ENCODE results near the gene C1orf105.

Gene C1orf105

DNA sequence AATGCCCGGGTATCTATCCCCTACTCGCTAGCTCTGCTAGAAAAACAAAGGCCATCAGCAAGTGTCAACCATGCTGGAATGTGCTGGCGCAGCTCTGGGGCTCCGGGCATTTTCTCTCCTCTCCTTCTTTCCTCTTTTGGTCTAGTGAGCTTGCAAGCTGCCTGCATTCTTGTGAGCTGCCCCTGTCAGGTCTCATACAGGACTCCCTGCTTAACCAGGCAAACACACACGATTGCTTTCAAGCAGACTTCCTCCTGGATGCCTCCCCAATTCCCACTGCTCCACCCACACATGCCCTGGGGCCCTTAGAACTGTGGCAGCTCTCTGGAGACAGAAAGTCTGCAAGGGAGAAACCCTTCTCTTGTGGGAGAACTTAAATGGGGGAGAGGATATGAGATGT lies 76.7 kb downstream of the C1orf105 start:
- FAIRE-seq (no peak), DNase-seq (ENCODE audit: insufficient read length, low spot score) (no peak)
- TF ChIP-seq PAX5 (IDR thresholded peaks at IDR 0.05; ENCODE audit: insufficient read depth, low read length, severe bottlenecking), result no peak
- TF ChIP-seq TAF1 (IDR thresholded peaks at IDR 0.05; ENCODE audit: low read depth, low read length), result no peak
- no peak for TF ChIP-seq POU2F2 (IDR thresholded peaks at IDR 0.05; ENCODE audit: low read depth, low read length)
- TF ChIP-seq POLR2AphosphoS5 (IDR thresholded peaks at IDR 0.05; ENCODE audit: low read depth, low read length), result no peak
- TF ChIP-seq SPI1 (IDR thresholded peaks at IDR 0.05; ENCODE audit: low read depth, low read length), result no peak
- TF ChIP-seq POLR2A (IDR thresholded peaks at IDR 0.05; ENCODE audit: low read depth, low read length), result no peak

- DNase-seq (ENCODE audit: insufficient read length, low spot score), result no peak
- no peak for FAIRE-seq
- TF ChIP-seq POU2F2 (IDR thresholded peaks at IDR 0.05; ENCODE audit: low read depth, low read length) (no peak), SPI1 (IDR thresholded peaks at IDR 0.05; ENCODE audit: low read depth, low read length) (no peak), POLR2A (IDR thresholded peaks at IDR 0.05; ENCODE audit: low read depth, low read length) (no peak), POLR2AphosphoS5 (IDR thresholded peaks at IDR 0.05; ENCODE audit: low read depth, low read length) (no peak), TAF1 (IDR thresholded peaks at IDR 0.05; ENCODE audit: low read depth, low read length) (no peak), PAX5 (IDR thresholded peaks at IDR 0.05; ENCODE audit: insufficient read depth, low read length, severe bottlenecking) (no peak)
Observed at GRCh38 chr1:172498857-172499256, 78.4 kb downstream of the C1orf105 start.

DNA sequence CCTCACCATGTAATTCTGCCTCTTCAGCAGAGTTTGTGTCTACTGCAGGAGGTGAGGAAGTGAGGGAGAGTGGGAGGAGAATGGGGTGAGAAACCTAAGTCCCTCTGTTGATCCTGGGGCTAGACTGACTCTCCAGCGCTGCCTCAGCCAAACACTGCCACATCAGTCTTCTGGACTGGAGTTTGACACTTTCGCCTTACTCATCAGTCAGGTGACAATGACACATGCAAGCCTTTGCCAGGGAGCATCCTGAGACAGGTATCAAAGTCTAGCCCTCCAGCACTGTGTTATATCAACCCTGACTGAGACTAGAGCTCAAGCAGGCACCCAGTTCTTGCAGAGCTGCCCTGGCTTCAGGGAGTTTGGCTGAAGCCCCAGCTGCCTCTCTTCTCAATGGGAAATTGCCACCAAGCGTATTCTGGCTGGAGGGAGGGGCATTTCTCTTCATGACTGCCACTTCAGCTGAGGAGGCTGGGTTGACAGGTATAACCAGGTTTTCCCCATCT lies 79.2 kb downstream of the C1orf105 start:
- FAIRE-seq (no peak), DNase-seq (ENCODE audit: insufficient read length, low spot score) (no peak)
- TF ChIP-seq TAF1 (IDR thresholded peaks at IDR 0.05; ENCODE audit: low read depth, low read length) (no peak), SPI1 (IDR thresholded peaks at IDR 0.05; ENCODE audit: low read depth, low read length) (no peak)

- no peak for DNase-seq (ENCODE audit: insufficient read length, low spot score)
- no peak for FAIRE-seq
- no peak for TF ChIP-seq POU2F2 (IDR thresholded peaks at IDR 0.05; ENCODE audit: low read depth, low read length)
- no peak for TF ChIP-seq PAX5 (IDR thresholded peaks at IDR 0.05; ENCODE audit: insufficient read depth, low read length, severe bottlenecking)
- no peak for TF ChIP-seq POLR2AphosphoS5 (IDR thresholded peaks at IDR 0.05; ENCODE audit: low read depth, low read length)
- no peak for TF ChIP-seq TAF1 (IDR thresholded peaks at IDR 0.05; ENCODE audit: low read depth, low read length)
- 0 out of 2 replicates have a peak, but pooled peaks have one; percentile 12 for TF ChIP-seq SPI1 (IDR thresholded peaks at IDR 0.05; ENCODE audit: low read depth, low read length)
- no peak for TF ChIP-seq POLR2A (IDR thresholded peaks at IDR 0.05; ENCODE audit: low read depth, low read length)
Observed at GRCh38 chr1:172500207-172500606, 79.7 kb downstream of the C1orf105 start.

DNA sequence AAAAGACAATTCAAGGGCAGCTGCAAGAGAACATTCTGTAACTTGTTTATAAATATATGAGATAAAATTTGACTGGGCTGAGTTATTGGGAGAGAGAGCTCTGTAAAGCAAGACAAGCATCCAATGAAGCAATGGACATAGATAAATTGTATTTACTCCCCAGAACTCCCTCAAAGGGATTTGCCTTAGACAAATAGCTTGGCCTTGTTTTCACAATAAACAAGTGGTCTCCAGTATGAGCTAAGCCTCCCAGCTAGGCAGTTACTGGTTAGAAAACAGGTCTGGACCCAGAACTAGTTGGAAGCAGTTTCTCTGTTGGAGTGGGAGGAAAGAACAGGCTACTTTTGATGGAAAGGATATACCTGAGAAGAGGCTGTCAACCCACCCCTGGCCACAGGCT lies 87.3 kb downstream of the C1orf105 start:
- TF ChIP-seq POLR2AphosphoS5 (IDR thresholded peaks at IDR 0.05; ENCODE audit: low read depth, low read length) (no peak), TAF1 (IDR thresholded peaks at IDR 0.05; ENCODE audit: low read depth, low read length) (no peak), POU2F2 (IDR thresholded peaks at IDR 0.05; ENCODE audit: low read depth, low read length) (no peak), POLR2A (IDR thresholded peaks at IDR 0.05; ENCODE audit: low read depth, low read length) (no peak)
- FAIRE-seq, result no peak
- no peak for DNase-seq (ENCODE audit: insufficient read length, low spot score)

GRCh38 chr1:172510479-172510878 lies 90.0 kb downstream of the C1orf105 start:
- TF ChIP-seq POU2F2 (IDR thresholded peaks at IDR 0.05; ENCODE audit: low read depth, low read length), result no peak
- no peak for TF ChIP-seq PAX5 (IDR thresholded peaks at IDR 0.05; ENCODE audit: insufficient read depth, low read length, severe bottlenecking)
- no peak for TF ChIP-seq POLR2A (IDR thresholded peaks at IDR 0.05; ENCODE audit: low read depth, low read length)
- no peak for TF ChIP-seq POLR2AphosphoS5 (IDR thresholded peaks at IDR 0.05; ENCODE audit: low read depth, low read length)
- TF ChIP-seq TAF1 (IDR thresholded peaks at IDR 0.05; ENCODE audit: low read depth, low read length), result no peak
- TF ChIP-seq SPI1 (IDR thresholded peaks at IDR 0.05; ENCODE audit: low read depth, low read length), result no peak
- no peak for FAIRE-seq
- DNase-seq (ENCODE audit: insufficient read length, low spot score), result no peak

DNA sequence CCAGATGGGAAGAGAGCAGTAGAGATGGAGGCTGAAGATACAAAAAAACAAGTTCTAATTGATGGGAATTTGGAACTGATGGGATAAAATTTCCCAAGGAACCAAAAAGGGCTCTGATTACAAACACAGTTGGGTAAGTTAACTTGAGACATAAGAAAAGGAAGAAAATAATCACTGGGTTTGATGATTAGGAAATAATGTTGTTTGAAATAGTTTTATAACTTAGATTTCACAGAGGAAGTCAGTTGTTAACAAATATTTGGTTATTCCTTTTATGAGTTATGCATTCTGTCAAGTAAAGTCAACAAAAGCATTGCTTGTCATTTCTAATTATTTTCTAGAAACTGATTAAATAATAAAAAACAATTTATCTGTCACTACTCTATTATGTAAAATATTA lies 92.1 kb downstream of the C1orf105 start:
- TF ChIP-seq POLR2AphosphoS5 (IDR thresholded peaks at IDR 0.05; ENCODE audit: low read depth, low read length), result no peak
- TF ChIP-seq POLR2A (IDR thresholded peaks at IDR 0.05; ENCODE audit: low read depth, low read length), result no peak
- no peak for TF ChIP-seq PAX5 (IDR thresholded peaks at IDR 0.05; ENCODE audit: insufficient read depth, low read length, severe bottlenecking)
- TF ChIP-seq SPI1 (IDR thresholded peaks at IDR 0.05; ENCODE audit: low read depth, low read length), result no peak
- TF ChIP-seq TAF1 (IDR thresholded peaks at IDR 0.05; ENCODE audit: low read depth, low read length), result no peak
- TF ChIP-seq POU2F2 (IDR thresholded peaks at IDR 0.05; ENCODE audit: low read depth, low read length), result no peak
- FAIRE-seq, result no peak
- DNase-seq (ENCODE audit: insufficient read length, low spot score), result no peak

DNA sequence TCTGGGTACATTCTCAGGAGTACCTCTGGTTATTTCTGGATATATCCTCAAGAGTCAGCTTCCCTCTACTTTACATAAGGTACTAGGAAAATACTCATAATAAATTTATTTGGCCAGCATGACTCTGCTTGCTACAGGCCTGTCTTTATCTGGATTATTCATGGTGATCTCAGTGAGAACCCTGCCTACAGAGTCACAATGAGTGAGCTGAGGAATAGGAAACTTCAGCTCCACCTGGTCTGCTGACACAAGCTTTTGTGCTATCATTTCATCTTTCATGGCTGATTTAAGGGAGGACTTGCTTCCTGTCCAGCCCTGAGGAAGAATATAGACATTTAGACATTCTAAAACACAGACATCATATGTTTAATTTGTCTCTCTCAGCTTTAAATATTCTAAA lies 93.0 kb downstream of the C1orf105 start:
- TF ChIP-seq PAX5 (IDR thresholded peaks at IDR 0.05; ENCODE audit: insufficient read depth, low read length, severe bottlenecking) (no peak), POU2F2 (IDR thresholded peaks at IDR 0.05; ENCODE audit: low read depth, low read length) (no peak), SPI1 (IDR thresholded peaks at IDR 0.05; ENCODE audit: low read depth, low read length) (no peak), TAF1 (IDR thresholded peaks at IDR 0.05; ENCODE audit: low read depth, low read length) (no peak), POLR2A (IDR thresholded peaks at IDR 0.05; ENCODE audit: low read depth, low read length) (no peak)
- FAIRE-seq, result no peak
- DNase-seq (ENCODE audit: insufficient read length, low spot score), result no peak

GRCh38 chr1:172514108-172514507 lies 93.6 kb downstream of the C1orf105 start:
- DNase-seq (ENCODE audit: insufficient read length, low spot score) (no peak), FAIRE-seq (no peak)
- TF ChIP-seq POU2F2 (IDR thresholded peaks at IDR 0.05; ENCODE audit: low read depth, low read length) (no peak), TAF1 (IDR thresholded peaks at IDR 0.05; ENCODE audit: low read depth, low read length) (no peak), POLR2A (IDR thresholded peaks at IDR 0.05; ENCODE audit: low read depth, low read length) (no peak), SPI1 (IDR thresholded peaks at IDR 0.05; ENCODE audit: low read depth, low read length) (no peak), PAX5 (IDR thresholded peaks at IDR 0.05; ENCODE audit: insufficient read depth, low read length, severe bottlenecking) (no peak), POLR2AphosphoS5 (IDR thresholded peaks at IDR 0.05; ENCODE audit: low read depth, low read length) (no peak)

DNA sequence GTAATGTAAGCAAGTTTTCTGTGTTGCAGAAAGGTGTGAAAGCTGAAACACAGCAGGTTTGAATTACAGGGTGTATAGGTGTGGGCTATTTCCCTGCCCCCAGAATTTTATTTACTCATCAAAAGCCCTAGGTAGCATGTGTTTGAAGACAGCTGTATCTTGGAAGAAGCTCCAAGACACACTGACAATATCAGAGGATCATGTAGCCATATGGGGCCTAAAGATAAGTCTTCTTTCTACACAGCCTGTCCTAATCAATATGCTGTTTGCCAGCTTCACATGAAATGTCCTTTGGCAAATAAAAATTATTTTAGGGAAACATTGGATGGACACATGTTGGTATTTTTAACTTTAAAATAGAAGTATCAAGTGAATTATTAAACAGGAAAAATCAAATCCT lies 95.0 kb downstream of the C1orf105 start:
- DNase-seq (ENCODE audit: insufficient read length, low spot score) (no peak), FAIRE-seq (no peak)
- TF ChIP-seq SPI1 (IDR thresholded peaks at IDR 0.05; ENCODE audit: low read depth, low read length) (no peak), PAX5 (IDR thresholded peaks at IDR 0.05; ENCODE audit: insufficient read depth, low read length, severe bottlenecking) (no peak), POU2F2 (IDR thresholded peaks at IDR 0.05; ENCODE audit: low read depth, low read length) (no peak), TAF1 (IDR thresholded peaks at IDR 0.05; ENCODE audit: low read depth, low read length) (no peak), POLR2AphosphoS5 (IDR thresholded peaks at IDR 0.05; ENCODE audit: low read depth, low read length) (no peak), POLR2A (IDR thresholded peaks at IDR 0.05; ENCODE audit: low read depth, low read length) (no peak)

Data from GM12891 (cell line).